Central memory CD4-positive, alpha-beta T cell (primary cell): ENCODE data around the gene CAND2.

Experiments used
- DNase-seq: peaks from one replicate; pipeline ENCODE4 v3.0.0; 2022

CAND2 gene

GRCh38 chr3:12808587-12808986, 12.1 kb downstream of the CAND2 start:
- DNase-seq = no peak

GRCh38 chr3:12809001-12809400, 12.5 kb downstream of the CAND2 start:
- no peak for DNase-seq

DNA sequence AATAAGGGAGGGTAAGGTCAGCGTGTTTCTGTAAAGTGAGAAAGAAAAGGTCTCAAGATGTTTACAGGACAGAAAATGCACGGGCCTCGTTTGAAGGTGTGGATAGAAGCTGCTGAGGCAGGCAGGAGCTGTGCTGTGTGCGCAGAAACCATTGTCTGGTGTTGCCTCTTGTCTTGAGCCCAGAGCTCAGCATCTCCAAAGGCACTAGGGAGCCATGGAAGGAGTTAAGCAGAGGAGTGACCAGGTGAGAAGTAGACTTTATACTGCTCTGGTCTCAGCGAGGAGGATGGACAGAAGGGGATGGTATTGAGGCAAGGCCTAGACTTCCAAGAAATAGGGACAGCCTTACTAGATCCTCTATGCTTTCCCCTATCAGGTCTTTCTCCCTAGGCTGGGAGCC, 13.0 kb downstream of the CAND2 start:
- no peak for DNase-seq

DNA sequence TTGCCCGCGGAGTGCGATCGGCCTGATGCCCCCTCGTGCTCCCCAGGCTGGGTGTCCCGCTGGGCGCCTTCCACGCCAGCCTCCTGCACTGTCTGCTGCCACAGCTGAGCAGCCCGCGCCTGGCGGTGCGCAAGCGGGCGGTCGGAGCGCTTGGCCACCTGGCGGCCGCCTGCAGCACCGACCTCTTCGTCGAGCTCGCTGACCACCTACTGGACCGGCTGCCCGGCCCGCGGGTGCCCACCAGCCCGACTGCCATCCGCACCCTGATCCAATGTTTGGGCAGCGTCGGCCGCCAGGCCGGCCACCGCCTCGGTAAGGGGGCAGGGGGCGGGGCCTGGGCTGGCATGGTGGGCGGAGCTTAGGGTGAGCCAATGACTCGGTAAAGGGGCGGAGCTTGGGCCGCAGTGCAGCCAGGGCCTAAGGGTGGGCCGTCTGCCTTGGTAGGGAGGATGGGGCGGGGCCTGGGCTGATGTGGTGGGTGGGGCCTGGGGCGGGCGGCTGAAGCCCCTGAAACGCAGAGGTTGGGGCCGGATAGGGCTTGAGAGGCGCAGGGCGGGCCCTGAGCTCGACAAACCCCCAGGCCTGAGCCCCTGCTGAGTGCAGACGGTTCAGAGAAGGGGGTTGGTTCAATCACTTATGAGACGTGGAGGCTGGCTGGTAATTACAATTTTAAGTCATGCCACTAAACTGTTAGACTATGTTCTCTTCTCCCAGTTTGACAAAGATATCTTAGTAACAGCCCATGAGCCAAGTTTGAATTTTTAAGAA, 13.7 kb downstream of the CAND2 start:
- peak; percentile 89 for DNase-seq

DNA sequence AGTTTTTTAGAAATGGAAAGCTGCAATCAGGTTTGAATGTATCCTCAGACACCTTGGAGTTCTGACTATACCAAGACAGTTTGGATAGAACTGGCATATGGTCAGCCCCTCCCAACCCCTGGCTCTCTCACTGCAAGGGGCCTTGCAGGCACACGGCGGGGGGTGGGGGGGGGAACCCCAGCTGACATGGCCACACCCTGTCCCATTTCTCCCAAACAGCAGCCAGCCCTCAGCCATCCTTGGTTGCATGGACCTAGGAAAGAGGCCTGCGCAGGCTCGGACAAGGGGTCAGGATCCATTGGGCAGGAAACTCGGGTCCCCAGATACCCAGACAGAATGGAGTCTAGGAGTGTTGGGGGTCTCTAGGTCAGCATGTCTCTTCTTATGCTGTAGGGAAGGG, 14.5 kb downstream of the CAND2 start:
- DNase-seq = no peak

DNA sequence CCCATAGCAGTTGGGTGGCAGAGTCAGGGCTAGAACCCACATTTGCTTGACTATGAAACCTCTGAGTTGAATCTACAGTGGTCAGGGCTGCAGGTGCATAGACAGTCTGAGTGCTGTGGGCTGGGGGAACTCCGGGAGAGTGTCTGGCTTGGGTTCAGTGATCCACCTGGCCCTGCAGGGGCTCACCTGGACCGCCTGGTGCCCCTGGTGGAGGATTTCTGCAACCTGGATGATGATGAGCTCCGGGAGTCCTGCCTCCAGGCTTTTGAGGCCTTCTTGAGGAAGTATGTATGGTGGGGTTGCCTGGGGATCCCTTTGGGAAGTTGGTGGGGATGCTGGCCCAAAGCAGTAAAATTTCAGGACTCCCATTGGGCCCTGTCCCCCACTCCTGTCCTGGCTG, 16.3 kb downstream of the CAND2 start:
- DNase-seq = no peak

- no peak for DNase-seq
These were observed 17.5 kb downstream of the CAND2 start for GRCh38 chr3:12813967-12814366.

- no peak for DNase-seq
These were observed 18.6 kb downstream of the CAND2 start for GRCh38 chr3:12815078-12815477.

GRCh38 chr3:12815719-12816118, 19.2 kb downstream of the CAND2 start:
- no peak for DNase-seq

- no peak for DNase-seq
These were observed 20.3 kb downstream of the CAND2 start for GRCh38 chr3:12816521-12817342.

- no peak for DNase-seq
These were observed 20.8 kb downstream of the CAND2 start for GRCh38 chr3:12817343-12817710.

- no peak for DNase-seq
These were observed 21.8 kb downstream of the CAND2 start for GRCh38 chr3:12818273-12818672.

- DNase-seq = no peak
These were observed 22.3 kb downstream of the CAND2 start for GRCh38 chr3:12818773-12819172.

DNA sequence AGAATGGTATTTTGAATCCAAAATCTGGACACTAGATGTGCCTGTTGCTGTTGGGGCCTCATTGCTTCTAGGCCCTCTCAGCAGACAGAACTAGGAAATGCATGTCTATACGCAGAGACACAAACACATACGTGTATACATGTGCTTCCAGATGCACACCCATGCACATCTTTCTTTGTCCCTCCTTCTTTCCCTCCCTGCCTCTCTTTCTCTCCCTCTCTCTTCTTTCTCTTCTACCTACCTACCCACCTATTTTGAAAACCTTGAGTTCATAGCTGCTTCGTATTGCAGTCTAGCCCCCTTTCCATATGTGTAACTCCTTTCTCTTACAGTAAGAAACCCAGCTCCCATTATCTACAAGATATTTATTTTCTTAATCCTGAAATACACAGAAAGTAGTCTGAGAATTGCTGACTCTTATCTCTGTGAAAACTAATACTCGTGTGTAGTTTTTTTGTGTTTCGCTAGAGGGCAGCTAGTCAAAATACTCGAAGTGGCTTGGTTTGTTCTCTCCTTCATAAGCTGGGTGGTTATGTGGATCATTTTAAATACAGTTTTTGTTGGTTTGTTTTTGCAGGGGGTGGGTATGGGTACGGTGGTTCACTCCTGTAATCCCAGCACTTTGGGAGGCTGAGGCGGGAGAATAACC, 26.4 kb downstream of the CAND2 start:
- no peak for DNase-seq

DNA sequence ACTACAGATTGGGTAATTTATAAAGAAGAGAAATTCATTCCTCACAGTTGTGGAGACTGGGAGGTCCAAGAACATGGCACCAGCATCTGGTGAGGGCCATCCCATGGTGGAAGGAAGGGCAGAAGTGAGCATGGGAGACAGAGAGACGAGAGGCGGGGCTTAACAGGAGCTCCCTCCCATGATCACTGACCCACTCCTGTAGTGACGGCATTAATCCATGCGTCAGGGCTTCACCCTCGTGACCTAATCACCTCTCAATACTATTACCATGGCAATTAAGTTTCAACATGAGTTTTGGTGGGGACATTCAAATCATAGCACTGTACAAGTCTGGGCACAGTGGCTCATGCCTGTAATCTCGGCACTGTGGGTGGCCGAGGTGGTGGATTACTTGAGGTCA, 27.8 kb downstream of the CAND2 start:
- no peak for DNase-seq

GRCh38 chr3:12825156-12825555, 28.7 kb downstream of the CAND2 start:
- no peak for DNase-seq

DNA sequence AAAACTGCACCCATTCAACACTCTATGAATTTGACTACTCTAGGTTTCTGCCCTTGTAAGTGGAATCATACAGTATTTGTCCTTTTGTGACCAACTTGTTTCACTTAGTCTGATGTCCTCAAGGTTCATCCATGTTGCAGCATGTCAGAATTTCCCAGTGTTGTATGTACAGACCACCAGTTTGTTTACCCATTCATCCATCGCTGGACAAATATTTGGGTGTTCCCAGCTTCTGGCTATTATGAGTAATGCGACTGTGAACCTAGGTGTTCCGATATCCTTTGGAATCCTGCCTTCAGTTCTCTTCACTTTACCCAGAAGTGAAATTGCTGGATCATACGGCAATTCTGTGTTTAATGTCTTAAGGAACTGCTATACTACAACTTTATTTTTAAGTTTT, 32.3 kb downstream of the CAND2 start:
- no peak for DNase-seq

DNA sequence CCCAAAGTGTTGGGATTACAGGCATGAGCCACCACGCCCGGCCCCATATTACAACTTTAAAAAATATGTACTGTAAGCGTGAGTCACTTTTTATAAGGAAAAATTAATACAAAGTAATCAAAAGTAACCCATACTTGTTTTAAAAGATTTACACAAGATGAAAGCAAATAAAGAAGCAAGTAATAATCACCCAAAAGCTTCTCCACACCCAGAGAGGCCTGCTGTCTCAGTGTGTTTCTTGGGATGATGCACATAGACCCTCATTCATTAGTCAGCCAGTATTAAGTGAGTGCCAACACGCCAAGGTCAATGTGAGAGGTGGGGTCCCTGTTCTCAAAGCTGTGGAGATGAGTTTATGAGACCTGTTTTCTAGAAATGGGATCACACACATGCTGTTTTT, 32.9 kb downstream of the CAND2 start:
- no peak for DNase-seq

DNA sequence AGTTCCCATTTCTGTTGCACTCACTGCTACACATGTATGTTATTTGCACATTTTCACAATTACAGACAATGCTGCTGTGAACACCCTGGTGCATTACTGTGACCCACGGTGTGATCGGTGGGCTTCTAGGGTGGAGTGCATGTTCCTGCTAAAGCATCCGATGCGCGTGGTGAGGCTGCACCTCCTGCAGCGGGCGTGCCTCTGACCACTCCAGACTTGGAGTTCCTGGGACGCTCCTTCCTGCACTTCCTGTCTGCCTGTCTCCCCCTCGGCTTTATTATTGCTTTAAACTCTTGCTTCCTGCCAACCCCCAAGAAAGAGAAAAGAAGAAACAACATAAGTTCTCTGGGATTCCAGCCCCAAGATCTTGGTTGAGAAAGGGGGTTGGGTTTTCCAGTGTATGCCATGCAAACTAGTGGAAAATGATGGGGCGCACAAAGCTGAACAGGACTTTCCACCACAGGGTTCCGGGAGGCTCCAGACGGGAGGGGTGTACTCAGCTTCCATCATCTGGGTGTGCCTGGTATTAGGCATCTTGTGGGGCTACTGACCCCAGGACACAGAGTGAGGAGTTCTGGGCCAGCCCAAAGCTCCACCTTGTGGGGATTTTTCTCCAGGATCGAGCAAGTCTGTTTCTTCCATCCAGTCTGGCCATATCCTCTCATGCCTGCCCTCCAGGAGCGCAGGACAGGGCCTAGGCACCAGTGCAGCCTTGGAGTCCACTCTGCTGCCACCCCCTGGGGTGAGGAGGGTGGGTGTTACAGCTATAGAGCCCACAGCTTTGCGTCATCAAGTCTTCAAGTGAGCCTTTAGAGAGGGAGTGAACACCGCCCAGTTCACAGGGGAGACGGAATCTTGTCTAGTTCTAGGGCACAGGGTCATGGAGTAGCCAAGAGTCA, 33.7 kb downstream of the CAND2 start:
- DNase-seq = no peak

- no peak for DNase-seq
These were observed 34.3 kb downstream of the CAND2 start for GRCh38 chr3:12830785-12831156.

DNA sequence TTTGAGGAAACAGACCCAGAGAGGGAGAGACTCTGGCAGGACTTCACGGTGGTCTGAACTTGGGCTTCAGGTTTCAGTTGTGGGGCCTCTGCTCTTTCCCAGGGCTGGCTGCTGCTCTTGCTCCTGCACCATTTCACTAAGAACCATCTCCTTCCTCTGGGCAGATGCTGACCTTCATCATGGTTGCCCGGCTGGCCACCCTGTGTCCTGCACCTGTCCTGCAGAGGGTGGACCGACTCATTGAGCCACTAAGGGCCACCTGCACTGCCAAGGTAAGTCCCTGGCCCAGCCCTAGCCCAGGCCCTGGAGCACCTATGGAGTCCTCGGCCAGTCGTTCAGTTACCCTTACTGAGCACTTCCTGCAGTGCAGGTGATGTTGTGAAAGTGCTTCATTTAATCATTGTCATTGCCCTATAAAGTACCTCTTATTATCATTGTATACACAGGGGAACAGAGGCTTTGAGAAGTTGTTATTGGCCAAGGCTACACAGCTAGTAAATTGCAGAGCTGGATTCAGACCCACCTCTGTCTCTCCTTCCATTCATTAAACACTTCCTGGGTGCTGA, 34.9 kb downstream of the CAND2 start:
- DNase-seq = no peak
